Activated T-helper 1 cell treated with anti-CD3 and anti-CD28 coated beads, Interleukin-12 subunit alpha, Interleukin-12 subunit beta, Interleukin-2, Interleukin-4 antibody, amounts not matched to agents 30 ng/mL and 10 ng/mL and 1 ng/mL, durations not matched to agents 14 hours and 24 hours and 36 hours (primary cell): Measurements from ENCODE around the gene HSD17B8. TPM values are rescaled to one million over a fixed set of nuclear protein-coding genes. Genes with fewer than 3 reads are reported as not detected.

Source experiments
- DNase-seq: peaks from one replicate; pipeline ENCODE4 v3.0.0; 2021; ENCODE audit warnings: low spot score
- H3K27ac Mint-ChIP-seq: one replicate; pipeline ENCODE4 v1.8.0; 2021; ENCODE audit warnings: mild to moderate bottlenecking, mixed read lengths
- H3K27me3 Mint-ChIP-seq: one replicate; pipeline ENCODE4 v1.8.0; 2022; ENCODE audit warnings: mild to moderate bottlenecking, moderate library complexity, mixed read lengths; ENCODE audit not compliant: insufficient read depth
- H3K36me3 Mint-ChIP-seq: one replicate; pipeline ENCODE4 v1.8.0; 2021; ENCODE audit warnings: low read depth, mixed read lengths
- H3K4me1 Mint-ChIP-seq: one replicate; pipeline ENCODE4 v1.8.0; 2021; ENCODE audit warnings: low read depth, mixed read lengths
- H3K4me3 Mint-ChIP-seq: one replicate; pipeline ENCODE4 v1.8.0; 2021; ENCODE audit warnings: mild to moderate bottlenecking, moderate library complexity, mixed read lengths
- H3K9me3 Mint-ChIP-seq: one replicate; pipeline ENCODE4 v1.8.0; 2021; ENCODE audit warnings: mixed read lengths
- intact Hi-C: fragments of 100-400 bp; cut with micrococcal nuclease; formaldehyde crosslinking; loops from one replicate; pipeline ENCODE4 v1.15.1; 2024
- total RNA-seq: library from RNA; stranded (reverse); gene quantifications from 2 replicates; pipeline ENCODE4 v1.2.3, GENCODE V29; 2022

HSD17B8 gene
- total RNA-seq, 1 donor from 2014 or later: 15.2 TPM

DNA sequence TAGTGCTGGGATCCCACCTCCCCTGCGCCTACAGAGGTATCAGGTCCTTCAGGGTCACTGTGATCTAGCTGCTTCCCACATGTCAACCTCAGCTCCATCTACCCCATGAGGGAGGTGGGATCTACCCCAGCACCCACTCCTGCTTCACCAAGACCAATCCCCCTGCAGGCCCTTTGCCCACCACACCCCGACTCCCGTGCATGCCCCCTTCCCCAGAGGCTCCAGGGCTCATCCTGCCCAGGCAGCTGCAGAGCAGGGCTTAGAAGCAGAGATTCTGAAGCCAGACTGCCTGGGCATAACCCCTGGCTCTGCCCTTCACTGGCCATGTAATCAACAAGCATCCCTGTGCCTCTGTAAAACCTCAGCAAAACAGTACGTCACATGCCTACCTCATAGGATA, 29.7 kb upstream of the HSD17B8 start:
- no peak for DNase-seq
- intact Hi-C loops: no loop called here
- H3K27ac Mint-ChIP-seq: no peak overlapping the region
- H3K36me3 Mint-ChIP-seq: no peaks in the 10 kb centered on the region
- H3K27me3 Mint-ChIP-seq: no peaks in the 10 kb centered on the region
- H3K4me1 Mint-ChIP-seq: no peaks in the 10 kb centered on the region
- no peak overlapping the region for H3K4me3 Mint-ChIP-seq
- no peaks in the 10 kb centered on the region for H3K9me3 Mint-ChIP-seq

DNA sequence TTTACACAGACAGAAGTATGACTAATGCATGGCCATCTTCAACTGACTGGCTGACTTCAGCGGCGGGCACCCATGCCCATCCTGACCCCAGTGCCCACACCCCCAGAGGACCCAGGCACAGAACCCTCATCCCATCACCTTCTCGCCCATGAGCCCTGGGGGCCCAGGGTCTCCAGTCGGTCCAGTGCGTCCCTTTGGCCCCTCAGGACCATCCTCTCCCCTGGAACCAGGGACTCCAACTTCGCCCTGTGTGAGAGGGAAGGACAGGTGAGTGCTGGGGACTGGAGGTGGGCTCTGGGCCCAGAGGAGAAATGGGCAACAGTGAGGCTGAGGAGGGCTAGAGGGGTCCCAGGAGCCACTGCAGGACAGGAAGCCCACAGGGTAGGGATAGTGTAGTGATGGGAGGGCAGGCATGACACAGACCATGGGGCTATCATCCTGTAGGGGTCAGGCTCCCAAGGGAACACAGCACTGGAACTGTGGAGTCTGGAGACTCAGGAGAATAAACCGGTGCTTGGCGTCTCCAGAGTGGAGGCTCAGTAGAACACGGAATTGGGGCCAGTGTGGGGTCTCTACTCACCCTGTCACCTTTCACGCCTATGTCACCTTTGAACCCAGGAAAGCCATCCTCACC, 28.9 kb upstream of the HSD17B8 start:
- intact Hi-C loops: no loop called here
- no peaks in the 10 kb centered on the region for H3K9me3 Mint-ChIP-seq
- no peak for DNase-seq
- H3K27ac Mint-ChIP-seq: no peak overlapping the region
- no peaks in the 10 kb centered on the region for H3K27me3 Mint-ChIP-seq
- no peaks in the 10 kb centered on the region for H3K4me1 Mint-ChIP-seq
- H3K36me3 Mint-ChIP-seq: no peaks in the 10 kb centered on the region
- no peak overlapping the region for H3K4me3 Mint-ChIP-seq

DNA sequence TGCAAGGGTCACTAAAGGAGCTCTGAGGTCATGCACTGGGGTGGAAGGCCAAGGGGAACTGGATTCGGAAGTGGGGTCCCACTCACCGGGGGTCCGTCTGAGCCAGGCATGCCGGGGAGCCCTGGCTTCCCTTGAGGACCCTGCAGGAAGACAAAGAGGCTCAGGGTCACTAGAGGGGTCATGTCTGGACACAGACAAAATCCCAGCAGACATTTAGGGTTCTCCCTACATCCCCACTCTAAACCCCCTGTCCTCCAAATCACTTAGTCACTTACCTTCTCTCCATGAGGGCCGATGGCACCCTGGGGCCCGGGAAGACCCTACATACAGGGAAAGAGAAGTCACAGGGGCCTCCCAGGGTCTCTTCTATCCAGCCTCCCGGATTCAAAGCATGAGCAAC, 27.5 kb upstream of the HSD17B8 start:
- peaks cover 5% of the 10 kb centered on the region for H3K27me3 Mint-ChIP-seq
- H3K4me3 Mint-ChIP-seq: no peak overlapping the region
- H3K4me1 Mint-ChIP-seq: no peaks in the 10 kb centered on the region
- intact Hi-C loops: no loop called here
- no peaks in the 10 kb centered on the region for H3K36me3 Mint-ChIP-seq
- no peaks in the 10 kb centered on the region for H3K9me3 Mint-ChIP-seq
- H3K27ac Mint-ChIP-seq: no peak overlapping the region
- no peak for DNase-seq

DNA sequence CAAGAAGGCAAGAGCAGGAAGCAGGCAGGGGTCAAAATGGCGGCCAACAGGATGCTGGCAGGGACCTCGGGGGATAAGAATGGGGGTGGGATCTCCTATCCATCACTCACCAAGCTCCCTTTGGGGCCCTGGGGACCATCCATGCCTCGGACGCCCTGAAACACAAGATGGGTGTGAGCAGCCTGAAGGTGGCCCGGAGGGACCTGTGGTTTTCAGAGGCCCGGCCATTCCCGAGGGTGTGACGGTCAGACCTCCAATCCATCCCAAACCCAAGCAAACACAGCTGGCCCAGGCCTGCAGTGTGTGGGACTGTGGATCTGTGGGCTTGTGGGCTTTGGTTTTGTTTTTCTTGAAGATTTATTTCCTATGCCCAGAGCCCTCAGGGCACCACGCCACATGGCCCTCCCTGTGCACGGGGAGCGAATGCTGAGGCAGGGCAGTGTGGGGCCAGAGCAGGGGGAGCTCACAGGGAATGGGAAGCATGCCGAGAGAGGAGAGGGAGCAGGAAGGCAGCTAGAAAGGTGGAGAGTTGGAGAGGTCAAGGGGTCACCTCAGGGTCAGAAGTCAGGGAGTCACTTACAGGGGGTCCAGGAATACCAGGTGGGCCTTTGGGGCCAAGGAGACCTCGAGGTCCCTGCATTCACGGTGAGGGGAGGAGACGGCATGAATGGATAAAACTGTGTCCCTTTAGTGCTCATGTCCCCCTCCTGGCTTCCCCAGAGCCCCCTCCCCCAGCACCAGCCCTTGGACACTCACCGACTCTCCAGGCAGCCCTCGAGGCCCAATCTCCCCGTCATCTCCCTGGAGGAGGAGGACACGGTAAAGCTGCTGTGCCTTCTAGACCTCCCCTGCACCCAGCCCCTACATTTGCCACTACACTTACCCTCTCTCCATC, 26.7 kb upstream of the HSD17B8 start:
- peaks cover 3% of the 10 kb centered on the region for H3K9me3 Mint-ChIP-seq
- peaks cover 5% of the 10 kb centered on the region for H3K27me3 Mint-ChIP-seq
- DNase-seq: no peak
- H3K4me1 Mint-ChIP-seq: peaks cover 3% of the 10 kb centered on the region
- peaks cover 2% of the 10 kb centered on the region for H3K36me3 Mint-ChIP-seq
- no peak overlapping the region for H3K4me3 Mint-ChIP-seq
- H3K27ac Mint-ChIP-seq: no peak overlapping the region
- intact Hi-C loops: no loop called here

DNA sequence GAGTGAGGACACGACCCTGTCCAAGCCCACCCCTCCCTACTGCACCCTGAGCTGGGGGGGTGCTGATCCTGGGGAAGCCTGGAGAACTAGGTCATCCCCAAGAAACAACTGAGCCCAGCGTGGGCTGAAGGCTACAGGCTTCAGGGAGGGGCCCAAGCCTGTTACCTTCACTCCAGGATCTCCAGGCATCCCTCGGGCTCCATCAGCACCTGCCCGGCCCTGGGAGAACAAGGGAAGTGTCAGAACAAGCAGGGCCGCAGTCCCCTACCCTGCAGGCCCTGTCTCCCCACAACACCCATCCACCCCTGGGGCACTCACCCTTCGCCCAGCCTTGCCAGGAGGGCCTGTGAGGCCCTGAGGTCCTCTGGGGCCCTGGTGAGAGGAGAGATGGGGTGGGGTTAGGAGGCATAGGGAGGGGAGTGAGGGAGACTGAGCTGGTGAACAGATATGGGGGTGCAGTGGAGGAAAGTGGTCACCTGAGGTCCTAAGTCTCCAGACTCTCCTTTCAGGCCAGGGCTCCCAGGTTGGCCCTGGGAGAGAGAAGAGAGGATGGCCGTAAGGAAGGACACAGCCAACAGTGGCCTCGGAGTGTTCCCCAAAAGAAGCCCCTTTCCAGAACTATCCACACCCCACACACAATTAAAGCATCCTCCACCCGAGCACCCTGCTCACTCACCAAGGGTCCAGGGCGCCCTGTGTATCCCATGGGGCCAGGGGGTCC, 25.5 kb upstream of the HSD17B8 start:
- H3K4me1 Mint-ChIP-seq: peaks cover 14% of the 10 kb centered on the region
- intact Hi-C loops: no loop called here
- peaks cover 5% of the 10 kb centered on the region for H3K27me3 Mint-ChIP-seq
- H3K27ac Mint-ChIP-seq: no peak overlapping the region
- peaks cover 13% of the 10 kb centered on the region for H3K36me3 Mint-ChIP-seq
- DNase-seq: no peak
- H3K9me3 Mint-ChIP-seq: peaks cover 14% of the 10 kb centered on the region
- no peak overlapping the region for H3K4me3 Mint-ChIP-seq

DNA sequence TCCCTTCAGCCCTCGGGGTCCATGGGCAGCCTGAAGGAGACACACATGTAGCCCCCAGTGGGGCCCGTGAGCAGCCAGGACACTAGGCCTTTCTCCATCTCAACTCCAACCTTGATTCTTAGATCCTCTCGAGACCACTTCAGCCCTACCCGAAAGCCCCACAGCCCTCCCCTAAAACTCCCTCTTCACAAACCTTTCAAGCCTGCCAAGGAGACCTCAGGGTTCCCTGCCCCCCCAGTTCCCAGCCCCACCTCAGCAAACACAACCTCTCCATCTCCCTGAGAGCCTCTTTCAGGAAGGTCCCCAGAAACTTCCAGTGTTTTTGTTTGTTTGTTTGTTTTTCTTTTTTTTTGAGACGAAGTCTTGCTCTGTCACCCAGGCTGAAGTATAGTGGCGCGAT, 23.3 kb upstream of the HSD17B8 start:
- Mint-ChIP-seq H3K27ac (no peak overlapping the region), H3K9me3 (peaks cover 22% of the 10 kb centered on the region), H3K4me3 (no peak overlapping the region), H3K36me3 (peaks cover 18% of the 10 kb centered on the region), H3K4me1 (peaks cover 21% of the 10 kb centered on the region), H3K27me3 (peaks cover 13% of the 10 kb centered on the region)
- no peak for DNase-seq
- intact Hi-C loops: no loop called here

DNA sequence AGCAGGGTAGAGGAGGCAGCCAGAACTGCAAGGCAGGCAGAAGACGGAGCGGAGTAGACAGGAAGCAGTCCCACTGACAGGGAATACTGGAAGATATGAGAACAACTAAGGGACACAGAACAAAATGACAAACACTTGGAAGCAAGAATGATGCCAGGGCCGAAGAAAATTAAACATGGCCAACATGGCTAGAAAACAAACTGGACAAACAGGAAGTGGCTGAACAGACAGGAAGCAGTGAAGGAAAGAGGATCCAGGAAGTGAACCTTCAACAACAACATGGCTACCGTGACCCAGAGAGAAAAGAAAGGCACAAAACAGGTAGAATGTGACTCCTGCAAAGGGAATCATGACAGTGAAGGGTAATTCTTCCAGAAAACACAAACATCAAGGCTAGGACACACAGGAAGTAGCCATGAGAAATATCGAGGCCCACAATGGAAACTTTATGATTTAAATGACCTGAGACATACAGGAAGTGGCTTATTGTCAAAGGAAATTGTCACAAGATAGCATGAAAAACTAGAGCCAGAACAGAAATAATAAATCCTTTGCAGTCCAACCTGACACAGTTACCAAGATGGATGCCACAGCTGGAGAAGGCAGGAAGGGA, 21.3 kb upstream of the HSD17B8 start:
- H3K27me3 Mint-ChIP-seq: peaks cover 25% of the 10 kb centered on the region
- peak overlapping the region; percentile 87 for H3K27ac Mint-ChIP-seq
- peaks cover 32% of the 10 kb centered on the region for H3K4me1 Mint-ChIP-seq
- H3K4me3 Mint-ChIP-seq: peak overlapping the region; percentile 21
- peaks cover 18% of the 10 kb centered on the region for H3K36me3 Mint-ChIP-seq
- no peak for DNase-seq
- H3K9me3 Mint-ChIP-seq: peaks cover 22% of the 10 kb centered on the region
- intact Hi-C loops: no loop called here

DNA sequence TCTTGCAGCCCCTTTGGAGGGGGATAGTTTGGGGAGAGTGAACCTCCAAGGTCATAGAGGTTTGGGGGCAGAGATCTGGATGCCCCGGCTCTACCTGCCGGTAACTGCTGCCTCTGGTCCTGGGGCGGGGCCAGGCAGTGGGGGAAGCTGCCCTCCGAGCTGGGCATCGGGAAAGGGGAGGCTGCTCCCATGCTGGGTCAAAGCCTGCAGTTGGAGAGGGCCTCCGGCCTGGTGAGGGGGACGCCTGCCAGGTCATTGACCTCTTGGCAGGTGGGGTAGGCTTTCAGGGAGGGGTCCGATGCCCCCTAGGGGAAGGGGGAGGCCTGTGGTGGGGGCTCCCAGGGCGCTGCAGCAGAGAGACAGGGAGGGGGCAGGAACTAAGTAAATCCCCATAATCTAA, 19.3 kb upstream of the HSD17B8 start:
- H3K4me3 Mint-ChIP-seq: no peak overlapping the region
- intact Hi-C loops: no loop called here
- no peak for DNase-seq
- peaks cover 33% of the 10 kb centered on the region for H3K4me1 Mint-ChIP-seq
- H3K9me3 Mint-ChIP-seq: peaks cover 22% of the 10 kb centered on the region
- no peak overlapping the region for H3K27ac Mint-ChIP-seq
- H3K36me3 Mint-ChIP-seq: peaks cover 18% of the 10 kb centered on the region
- H3K27me3 Mint-ChIP-seq: peaks cover 34% of the 10 kb centered on the region

DNA sequence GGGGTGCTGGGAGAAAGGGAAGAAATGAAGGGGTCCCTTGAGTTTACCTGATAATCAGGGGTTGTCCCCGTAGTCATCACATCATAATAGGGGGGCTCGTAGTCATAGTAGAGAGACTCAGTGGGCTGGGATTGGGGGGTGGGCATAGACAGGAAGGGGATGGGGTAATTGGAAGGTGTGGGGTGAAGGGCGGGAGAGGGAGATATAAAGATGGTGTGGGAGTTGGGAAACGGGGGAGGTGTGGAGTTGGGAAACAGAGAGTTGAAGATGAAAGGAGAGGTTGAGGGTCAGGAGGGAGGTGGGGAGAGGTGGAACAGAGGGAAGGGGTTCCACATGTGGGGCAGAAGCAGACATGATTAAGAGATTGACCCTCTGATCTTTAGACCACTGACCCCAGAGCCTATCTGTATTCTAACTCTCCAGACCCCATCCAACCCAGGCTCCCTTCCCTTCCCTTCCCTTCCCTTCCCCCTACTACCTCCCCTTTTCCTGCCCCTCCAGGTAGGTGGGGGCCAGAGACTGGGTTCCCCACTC, 18.7 kb upstream of the HSD17B8 start:
- DNase-seq: no peak
- peaks cover 18% of the 10 kb centered on the region for H3K36me3 Mint-ChIP-seq
- H3K4me1 Mint-ChIP-seq: peaks cover 33% of the 10 kb centered on the region
- H3K27me3 Mint-ChIP-seq: peaks cover 37% of the 10 kb centered on the region
- no peak overlapping the region for H3K4me3 Mint-ChIP-seq
- peaks cover 22% of the 10 kb centered on the region for H3K9me3 Mint-ChIP-seq
- intact Hi-C loops: no loop called here
- H3K27ac Mint-ChIP-seq: no peak overlapping the region

DNA sequence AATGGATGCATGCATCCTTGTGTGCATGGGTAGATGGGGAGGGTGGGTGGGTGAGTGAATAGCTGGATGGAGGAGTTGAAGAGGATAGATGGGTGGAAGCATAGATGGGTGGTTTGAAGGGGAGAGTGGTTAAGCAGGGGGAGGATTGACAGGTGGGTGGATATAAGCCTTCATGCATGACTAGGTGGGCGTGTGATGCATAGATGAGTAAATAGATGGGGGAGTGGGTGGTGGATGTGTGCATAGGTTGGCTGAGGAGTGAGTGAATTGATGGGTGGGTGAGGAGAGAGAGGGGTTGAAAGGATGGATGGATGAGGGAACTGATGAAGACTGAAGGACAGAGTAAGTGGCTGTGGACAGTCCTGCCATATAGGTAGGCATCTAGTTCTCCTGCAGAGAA, 16.6 kb upstream of the HSD17B8 start:
- no peak overlapping the region for H3K27ac Mint-ChIP-seq

DNA sequence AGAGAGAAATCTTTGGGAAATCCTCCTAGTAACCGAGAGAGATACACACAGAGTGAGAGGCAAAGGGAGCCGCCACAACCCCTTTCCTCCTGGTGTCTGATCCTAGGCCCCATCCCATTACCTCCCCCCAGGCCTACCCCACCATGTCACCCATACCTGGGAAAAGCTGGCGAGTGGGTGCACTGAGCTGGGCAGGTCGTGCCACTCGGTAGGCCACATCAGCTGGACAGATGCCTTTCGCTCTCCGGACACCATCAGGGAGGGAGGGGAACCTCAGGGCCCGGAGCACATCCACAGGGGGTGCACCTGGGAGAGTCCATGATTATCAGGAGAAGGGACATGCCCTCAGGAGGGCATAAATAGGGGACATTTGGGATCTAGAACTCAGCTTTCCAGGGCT, 15.3 kb upstream of the HSD17B8 start:
- intact Hi-C loops: no loop called here
- Mint-ChIP-seq H3K27me3 (peaks cover 55% of the 10 kb centered on the region), H3K9me3 (peaks cover 5% of the 10 kb centered on the region), H3K27ac (no peak overlapping the region), H3K4me3 (no peak overlapping the region), H3K4me1 (peaks cover 24% of the 10 kb centered on the region), H3K36me3 (peaks cover 10% of the 10 kb centered on the region)
- no peak for DNase-seq

More for the DNA sequence above, 16.6 kb upstream of the HSD17B8 start:
- Mint-ChIP-seq H3K36me3 (peaks cover 16% of the 10 kb centered on the region), H3K4me1 (peaks cover 30% of the 10 kb centered on the region), H3K9me3 (peaks cover 18% of the 10 kb centered on the region), H3K27me3 (peaks cover 45% of the 10 kb centered on the region), H3K4me3 (no peak overlapping the region)
- intact Hi-C loops: no loop called here
- no peak for DNase-seq

DNA sequence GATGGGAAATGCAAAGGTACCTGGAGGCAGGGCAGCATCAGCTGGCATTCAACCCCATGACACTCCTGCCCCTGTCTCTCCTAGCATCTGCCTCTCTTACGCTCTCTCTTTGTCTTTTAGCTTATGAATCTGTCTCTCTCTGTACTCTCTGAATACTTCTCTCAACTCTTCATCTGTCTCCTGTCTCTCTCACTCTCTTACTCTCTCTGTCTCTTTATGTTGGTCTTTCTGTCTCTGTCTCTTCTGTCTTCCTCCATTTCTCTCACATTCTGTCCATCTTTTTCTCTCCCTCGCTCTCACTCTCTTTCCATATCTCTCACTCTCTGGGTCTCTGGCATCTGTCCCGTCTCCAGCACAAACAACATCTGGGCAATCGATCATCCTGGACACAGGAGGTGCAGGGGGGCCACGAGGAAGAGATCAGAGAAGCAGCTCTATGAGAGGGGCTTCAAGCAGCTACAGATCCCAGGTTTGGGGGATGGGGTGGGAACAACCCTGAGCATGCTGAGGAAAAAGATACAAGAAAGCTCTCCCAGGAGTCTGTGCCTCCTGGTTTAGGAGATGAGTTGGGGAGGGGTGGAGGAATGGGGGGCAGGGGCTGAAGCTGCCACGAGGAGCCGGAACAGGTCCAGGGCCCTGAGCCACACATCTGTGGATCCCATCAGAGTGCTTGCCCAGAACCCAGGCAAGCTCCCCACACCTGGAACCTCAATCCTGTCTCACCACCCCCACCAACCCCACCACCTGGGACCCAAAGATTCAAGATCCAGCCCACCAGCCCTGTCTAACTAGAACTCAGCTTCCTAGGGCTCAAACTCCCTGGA, 14.6 kb upstream of the HSD17B8 start:
- Mint-ChIP-seq H3K4me3 (no peak overlapping the region), H3K27me3 (peaks cover 52% of the 10 kb centered on the region), H3K9me3 (no peaks in the 10 kb centered on the region), H3K36me3 (peaks cover 10% of the 10 kb centered on the region), H3K4me1 (peaks cover 19% of the 10 kb centered on the region), H3K27ac (no peak overlapping the region)
- DNase-seq: no peak
- intact Hi-C loops: no loop called here
